Brain microvascular endothelial cell (primary cell): ENCODE measurements around the gene SYTL2.

Experiments used
- DNase-seq: peaks from one replicate; pipeline ENCODE4 v3.0.0-alpha.2; 2020
- H3K27ac ChIP-seq: fragments of 250-450 bp; sonication (Bioruptor Pico); 2 replicates; pipeline ENCODE4 v1.5.1; 2020; ENCODE audit warnings: mild to moderate bottlenecking, moderate library complexity
- H3K27me3 ChIP-seq: fragments of 250-450 bp; sonication (Bioruptor Pico); replicated peaks from 2 replicates; pipeline ENCODE4 v1.5.1; 2020; ENCODE audit warnings: mild to moderate bottlenecking
- H3K36me3 ChIP-seq: fragments of 250-450 bp; sonication (Bioruptor Pico); replicated peaks from 2 replicates; pipeline ENCODE4 v1.5.1; 2020; ENCODE audit warnings: mild to moderate bottlenecking
- H3K4me3 ChIP-seq: 2 replicates; pipeline ENCODE4 v1.5.1; 2011; ENCODE audit warnings: low read depth, mild to moderate bottlenecking, control low read depth, low read length, moderate library complexity
- CTCF ChIP-seq: IDR thresholded peaks from 2 replicates; pipeline ENCODE4 v1.5.1; 2011; ENCODE audit warnings: low read depth, mild to moderate bottlenecking, moderate library complexity, low read length, control low read depth, inconsistent platforms; ENCODE audit errors: missing control alignments
- in situ Hi-C: cut with HindIII; loops from 2 replicates; pipeline ENCODE4 v1.10.0; 2017; ENCODE audit warnings: low sequenced_read_pairs, low pct_ligation_motif_present

Gene SYTL2

DNA sequence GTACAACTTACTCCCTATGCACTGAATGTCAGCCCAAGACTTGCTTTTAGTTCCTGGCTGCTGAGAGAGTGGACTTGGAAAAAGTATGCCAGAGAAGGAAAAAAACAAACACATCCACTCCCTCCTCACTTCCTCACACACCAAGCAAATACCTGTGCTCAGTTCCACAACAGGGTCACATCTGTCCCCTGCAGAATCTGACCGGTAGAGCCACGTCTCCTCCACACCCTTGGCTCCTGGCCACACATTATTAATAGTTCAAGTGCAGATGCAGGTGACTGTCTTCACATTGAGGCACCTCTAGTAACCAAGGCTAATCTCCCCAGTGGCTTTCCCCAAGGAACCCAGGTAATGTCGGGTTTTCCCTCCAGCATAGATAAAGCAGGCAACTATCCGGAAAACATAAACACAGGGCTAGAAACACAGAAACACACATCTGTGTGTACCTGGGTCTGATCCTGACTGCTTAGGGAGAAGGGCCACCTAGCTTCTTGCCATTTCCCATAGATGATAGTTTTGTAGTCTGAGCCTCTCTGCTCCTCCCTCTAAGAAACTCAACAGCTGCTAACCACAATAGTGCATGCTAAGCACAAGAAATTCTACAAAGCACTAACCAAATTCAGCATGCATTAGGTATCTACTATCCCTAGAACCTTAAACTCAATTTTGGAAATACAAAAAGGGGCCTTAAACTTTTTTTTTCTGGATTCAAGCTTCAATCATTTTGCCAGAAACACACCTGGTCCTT, 10.2 kb downstream of the SYTL2 start:
- no peak overlapping the region for H3K4me3 ChIP-seq
- no peak overlapping the region for H3K27ac ChIP-seq
- no peaks in the 10 kb centered on the region for H3K36me3 ChIP-seq
- no peak for TF ChIP-seq CTCF
- DNase-seq = no peak
- H3K27me3 ChIP-seq = no peaks in the 10 kb centered on the region
- in situ Hi-C loops = no loop called here

DNA sequence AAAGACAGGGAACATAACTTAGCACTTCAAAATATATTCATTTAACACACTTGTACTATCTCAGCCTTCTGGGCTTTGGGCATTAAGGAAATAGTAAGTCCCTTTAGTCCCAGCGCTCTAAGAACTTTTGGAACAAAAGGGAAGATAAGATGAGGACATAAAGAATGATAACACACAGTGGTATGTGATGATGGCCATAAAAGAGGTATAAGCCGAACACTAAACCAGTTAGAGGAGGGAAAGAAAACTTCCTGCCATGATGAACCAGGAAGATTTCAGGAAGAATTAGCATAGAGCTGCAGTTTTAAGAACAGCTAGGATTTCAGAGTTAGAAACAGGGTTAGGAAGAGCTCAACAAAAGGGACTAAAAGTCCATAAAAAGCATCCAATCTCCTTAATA, 11.8 kb downstream of the SYTL2 start:
- in situ Hi-C loops = no loop called here
- H3K4me3 ChIP-seq = no peak overlapping the region
- no peaks in the 10 kb centered on the region for H3K27me3 ChIP-seq
- no peak overlapping the region for H3K27ac ChIP-seq
- no peaks in the 10 kb centered on the region for H3K36me3 ChIP-seq
- no peak for DNase-seq
- no peak for TF ChIP-seq CTCF

- H3K36me3 ChIP-seq = no peaks in the 10 kb centered on the region
- DNase-seq = no peak
- no peak overlapping the region for H3K27ac ChIP-seq
- in situ Hi-C loops = no loop called here
- H3K4me3 ChIP-seq = no peak overlapping the region
- no peaks in the 10 kb centered on the region for H3K27me3 ChIP-seq
- TF ChIP-seq CTCF = no peak
Measured at GRCh38 chr11:85798361-85798760, 12.6 kb downstream of the SYTL2 start.

DNA sequence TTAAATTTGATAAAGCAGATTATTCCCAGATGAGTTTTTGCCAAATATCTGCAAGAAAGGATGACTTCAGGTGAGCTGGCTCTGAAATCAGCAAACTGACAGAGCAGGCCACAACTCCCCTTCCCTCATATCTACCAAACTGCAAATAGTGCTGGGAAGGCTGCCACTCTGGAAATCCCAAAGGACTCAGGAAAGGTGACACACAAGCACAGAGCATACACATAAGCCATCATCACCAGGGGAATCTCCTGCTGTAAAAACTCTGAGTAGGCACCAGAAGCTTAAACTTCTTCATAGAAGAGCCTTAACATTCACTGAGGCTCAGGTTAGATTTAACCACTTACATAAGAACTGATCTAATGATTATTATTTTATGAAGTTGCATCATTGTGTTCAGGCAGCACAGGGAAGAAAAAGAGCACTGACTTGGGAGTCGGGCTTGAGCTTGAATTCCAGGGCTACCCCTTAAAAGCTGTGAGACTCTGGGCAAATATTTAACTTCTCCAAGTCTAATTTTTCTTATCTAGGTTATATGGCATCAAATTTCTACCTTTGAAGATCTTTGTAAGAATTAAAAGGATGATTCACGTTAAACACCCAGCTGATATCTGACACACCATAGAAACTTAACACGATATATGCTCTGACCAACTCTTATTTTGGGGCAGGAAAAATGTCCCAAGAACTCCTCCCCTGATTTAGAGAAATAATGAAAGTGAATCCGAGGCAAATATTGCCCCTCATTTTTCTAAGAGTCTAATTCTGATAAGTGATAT, 15.0 kb downstream of the SYTL2 start:
- Histone ChIP-seq H3K4me3 (no peak overlapping the region), H3K36me3 (no peaks in the 10 kb centered on the region), H3K27me3 (no peaks in the 10 kb centered on the region), H3K27ac (no peak overlapping the region)
- no peak for DNase-seq
- in situ Hi-C loops = no loop called here
- TF ChIP-seq CTCF = no peak

DNA sequence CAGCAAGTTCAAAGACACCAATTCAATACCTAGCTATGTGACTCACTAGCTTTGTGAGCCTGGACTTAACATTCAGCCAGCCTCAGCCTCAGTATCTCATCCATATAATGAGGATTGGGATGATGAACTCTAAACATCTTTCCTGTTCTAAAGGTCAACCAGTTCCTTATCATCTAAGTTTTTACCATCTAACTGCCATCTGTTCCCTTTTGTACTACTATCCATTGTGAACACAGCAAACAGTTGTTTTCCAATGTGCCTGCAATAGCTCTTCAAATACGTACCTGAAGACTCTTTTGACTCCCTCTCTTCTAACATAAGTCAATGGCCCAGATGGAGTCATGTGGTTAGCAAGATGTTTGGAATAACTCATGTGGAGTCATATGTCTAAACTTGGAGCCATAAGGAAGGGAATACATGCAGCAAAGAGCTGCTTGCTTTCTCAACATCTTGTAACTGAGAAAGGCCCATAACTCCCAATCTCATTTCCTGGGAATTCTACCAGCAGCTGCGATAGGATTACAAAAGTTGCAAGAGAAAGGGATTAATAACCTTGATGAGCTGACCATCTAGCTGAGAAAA, 19.4 kb downstream of the SYTL2 start:
- in situ Hi-C loops = no loop called here
- no peaks in the 10 kb centered on the region for H3K36me3 ChIP-seq
- no peaks in the 10 kb centered on the region for H3K27me3 ChIP-seq
- no peak for DNase-seq
- H3K4me3 ChIP-seq = no peak overlapping the region
- TF ChIP-seq CTCF = no peak
- no peak overlapping the region for H3K27ac ChIP-seq
